GM10248 (cell line): Measurements from ENCODE around the gene RAP1GAP2.

Source experiments
- CTCF ChIA-PET: fragments of 300-600 bp; sonication (Branson Sonifier 250); formaldehyde crosslinking; extraction: SDS; loops from one replicate; lab custom pipeline; 2021; ENCODE audit warnings: antibody characterized with exemption; lab: Yijun Ruan, JAX
- POLR2A ChIA-PET: fragments of 350-650 bp; sonication (Branson Sonifier 250); formaldehyde crosslinking; extraction: SDS; loops from one replicate; lab custom pipeline; 2020; ENCODE audit warnings: antibody characterized with exemption; lab: Yijun Ruan, JAX
- DNase-seq: peaks from one replicate; pipeline ENCODE4 v3.0.0; 2012; ENCODE audit errors: extremely low spot score
- CTCF ChIP-seq: IDR thresholded peaks from 2 replicates; pipeline ENCODE4 v1.5.1; 2012; ENCODE audit warnings: mild to moderate bottlenecking, low read depth; ENCODE audit errors: extremely low read depth, missing control alignments, control extremely low read depth

RAP1GAP2 gene

GRCh38 chr17:2904135-2904534 lies 107.9 kb downstream of the RAP1GAP2 start:
- POLR2A ChIA-PET, result no interaction called here
- DNase-seq, result no peak
- CTCF ChIA-PET, result interaction anchor here (1.2 kb wide), 1 partner anchor 11 kb away, joined by 3 read pairs; no protein-coding TSS in a partner anchor

GRCh38 chr17:2905269-2905668 lies 109.0 kb downstream of the RAP1GAP2 start:
- ChIA-PET CTCF (no interaction called here), POLR2A (no interaction called here)
- DNase-seq, result no peak
- TF ChIP-seq CTCF, result no peak

More at GRCh38 chr17:2904135-2904534, 107.9 kb downstream of the RAP1GAP2 start:
- no peak for TF ChIP-seq CTCF

DNA sequence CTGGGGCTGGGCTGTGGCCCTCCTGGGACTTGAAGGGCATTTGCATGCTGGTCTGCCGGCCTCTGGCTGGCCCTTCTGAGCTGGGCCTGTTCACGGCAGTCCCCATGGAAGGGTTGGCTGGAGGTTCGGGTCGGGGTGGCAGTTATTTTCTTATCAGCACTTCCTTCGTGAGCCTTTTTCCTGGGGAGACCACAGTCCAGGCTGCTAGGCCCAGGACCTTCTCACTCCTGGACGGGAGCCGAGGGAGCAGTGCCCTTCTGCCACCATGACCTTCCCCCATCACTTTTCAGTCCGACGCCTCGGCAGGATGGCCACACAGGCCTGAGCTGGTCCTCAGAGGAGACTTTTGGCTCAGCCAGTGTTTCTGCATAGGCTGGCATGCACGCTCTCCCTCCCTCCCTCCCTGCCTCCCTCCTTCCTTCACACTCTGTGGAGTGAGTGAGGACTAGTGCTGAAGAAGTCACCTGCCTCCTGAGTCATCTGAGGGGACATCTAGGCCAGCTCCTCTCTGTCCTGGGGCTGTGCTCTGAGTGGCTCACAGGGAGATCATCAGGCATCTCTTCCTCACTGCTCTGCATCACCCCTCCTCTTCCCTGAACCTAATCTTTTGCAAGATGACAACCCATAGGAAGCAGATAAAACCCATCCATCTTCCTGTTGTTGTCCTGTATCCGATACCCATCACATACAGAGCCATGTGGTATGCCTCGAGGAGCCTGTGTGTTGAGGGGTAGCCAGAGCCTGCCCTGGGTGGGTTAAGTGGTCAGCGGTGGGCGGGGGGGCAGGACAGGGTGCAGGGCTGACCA lies 109.7 kb downstream of the RAP1GAP2 start:
- TF ChIP-seq CTCF, result no peak
- ChIA-PET POLR2A (no interaction called here), CTCF (no interaction called here)
- DNase-seq, result no peak

GRCh38 chr17:2906901-2907300 lies 110.7 kb downstream of the RAP1GAP2 start:
- POLR2A ChIA-PET, result no interaction called here
- CTCF ChIA-PET, result interaction anchor here (1.3 kb wide), 1 partner anchor 8 kb away, joined by 3 read pairs; no protein-coding TSS in a partner anchor
- TF ChIP-seq CTCF, result no peak
- DNase-seq, result no peak

DNA sequence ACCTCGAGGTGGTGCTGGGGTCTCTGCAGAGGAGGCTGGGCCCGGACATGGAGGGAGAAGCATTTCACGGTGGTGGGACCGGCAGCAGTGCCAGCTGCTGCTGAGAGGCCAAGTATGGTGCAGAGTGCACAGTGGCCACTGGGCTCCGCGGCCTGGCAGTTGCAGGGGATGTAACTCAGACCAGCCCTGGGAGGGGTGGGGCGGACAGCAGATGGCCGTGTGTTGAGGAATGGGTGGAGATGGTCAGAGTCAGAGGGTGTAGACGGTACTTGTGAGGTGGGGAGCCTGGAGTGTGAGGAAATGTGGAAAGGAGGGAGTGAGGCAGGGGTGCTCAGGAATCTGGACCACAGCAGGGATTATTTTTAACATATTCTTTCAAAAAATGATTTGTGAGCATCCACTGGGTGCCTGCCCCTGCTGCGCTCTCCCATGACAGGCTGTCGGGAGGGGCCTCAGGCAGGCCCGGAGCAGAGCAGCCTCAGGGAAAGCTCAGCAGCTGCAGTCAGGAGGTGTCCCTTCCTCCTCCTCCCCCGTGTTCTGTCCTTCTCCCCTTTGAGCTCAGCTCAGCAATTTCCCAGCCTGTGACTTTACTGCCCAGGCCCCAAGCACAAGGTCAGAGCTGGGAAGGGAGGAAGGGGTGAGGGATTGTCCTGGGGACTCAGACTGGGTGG lies 113.1 kb downstream of the RAP1GAP2 start:
- TF ChIP-seq CTCF, result no peak
- CTCF ChIA-PET, result no interaction called here
- POLR2A ChIA-PET, result no interaction called here
- no peak for DNase-seq

DNA sequence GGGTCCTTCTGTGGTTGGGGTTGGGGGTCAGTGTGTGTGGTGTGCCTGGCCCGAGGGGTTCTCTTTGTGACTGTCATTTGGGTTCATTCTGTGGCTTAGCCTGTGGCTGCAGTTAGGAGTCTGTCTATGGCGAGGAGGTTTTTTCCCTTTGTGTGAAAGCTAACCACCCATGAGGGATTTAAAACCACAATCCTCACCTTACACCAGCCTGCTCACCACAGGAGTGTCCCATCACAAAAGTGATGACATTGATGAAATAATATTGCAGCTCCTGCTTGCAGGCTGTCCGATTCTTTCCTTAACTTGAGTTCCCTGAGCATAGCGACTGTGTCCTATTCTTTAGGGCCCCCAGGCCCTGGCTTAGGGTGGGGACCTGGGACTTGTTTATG lies 113.6 kb downstream of the RAP1GAP2 start:
- CTCF ChIA-PET, result no interaction called here
- no peak for DNase-seq
- TF ChIP-seq CTCF, result no peak
- POLR2A ChIA-PET, result no interaction called here
